OCI-LY3 (cell line): ENCODE measurements around the gene TPM1.

Source experiments
- CTCF ChIP-seq: fragments of 200-600, 300-600 bp; sonication (generic); IDR thresholded peaks from 2 replicates; pipeline ENCODE4 v1.5.1; 2014; ENCODE audit warnings: antibody characterized with exemption, low read length, low read depth
- EZH2phosphoT487 ChIP-seq: fragments of 200-600 bp; shearing (Covaris generic); IDR thresholded peaks from 2 replicates; pipeline ENCODE4 v1.6.1; 2018; ENCODE audit warnings: antibody characterized with exemption, mixed run types, low read depth

GRCh38 chr15:63014578-63014977, 28.0 kb upstream of the TPM1 start:
- TF ChIP-seq CTCF (no peak), EZH2phosphoT487 (no peak)
